ENCODE results near the gene CCDC38.

The CCDC38 gene

DNA sequence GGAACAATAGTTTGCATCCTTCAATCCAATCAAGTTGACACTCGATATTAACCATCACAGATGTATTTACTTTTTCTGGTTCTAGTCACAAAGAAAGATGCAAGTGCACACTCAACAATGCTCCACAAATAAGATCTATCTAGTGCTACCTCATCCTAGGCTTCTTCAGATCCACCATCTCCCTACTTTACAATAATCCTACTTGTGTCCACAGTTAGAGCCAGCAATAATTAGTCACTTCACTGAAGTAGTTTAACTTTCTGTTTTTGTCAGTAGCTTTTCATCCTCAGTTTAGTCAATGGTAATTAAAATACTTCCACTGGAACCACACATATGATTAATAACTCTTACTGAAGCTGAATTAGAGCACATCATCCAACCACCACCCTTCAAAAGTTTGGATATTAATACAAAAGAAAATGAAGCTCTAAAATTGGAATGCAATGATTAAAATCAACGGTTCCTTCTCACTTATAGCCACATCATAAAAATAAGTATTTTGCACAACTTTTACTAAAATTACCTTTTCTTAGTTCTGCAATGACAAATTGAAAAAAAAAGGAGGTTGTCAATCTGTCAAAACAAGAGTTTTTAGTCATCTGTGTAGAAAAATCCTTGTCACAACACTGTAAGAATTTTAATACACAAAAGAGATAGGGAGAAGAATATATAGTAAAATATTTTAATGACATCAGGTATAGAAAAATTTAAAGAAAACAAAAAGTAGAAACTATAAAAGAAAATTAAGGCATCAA is 111.9 kb downstream of the CCDC38 start:
- DNase-seq: no peak

DNA sequence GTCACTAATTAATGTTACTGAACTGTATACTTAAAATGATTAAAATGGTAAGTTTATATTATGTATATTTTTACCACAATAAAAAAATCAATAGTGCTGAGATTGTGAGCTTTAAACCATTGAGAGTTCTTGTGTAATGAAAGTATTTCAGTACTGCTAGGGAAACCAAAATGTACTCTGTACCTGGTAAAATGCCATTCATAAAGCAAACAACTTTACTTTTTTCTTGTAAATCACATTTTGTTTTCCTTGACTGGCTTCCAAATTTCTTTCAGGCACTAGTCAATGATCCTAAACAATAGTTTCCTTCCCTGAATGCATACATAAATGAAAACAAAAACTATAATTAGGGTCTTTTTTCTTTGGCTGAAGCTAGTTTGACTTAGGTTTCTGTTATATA is 113.0 kb downstream of the CCDC38 start:
- DNase-seq: no peak

DNA sequence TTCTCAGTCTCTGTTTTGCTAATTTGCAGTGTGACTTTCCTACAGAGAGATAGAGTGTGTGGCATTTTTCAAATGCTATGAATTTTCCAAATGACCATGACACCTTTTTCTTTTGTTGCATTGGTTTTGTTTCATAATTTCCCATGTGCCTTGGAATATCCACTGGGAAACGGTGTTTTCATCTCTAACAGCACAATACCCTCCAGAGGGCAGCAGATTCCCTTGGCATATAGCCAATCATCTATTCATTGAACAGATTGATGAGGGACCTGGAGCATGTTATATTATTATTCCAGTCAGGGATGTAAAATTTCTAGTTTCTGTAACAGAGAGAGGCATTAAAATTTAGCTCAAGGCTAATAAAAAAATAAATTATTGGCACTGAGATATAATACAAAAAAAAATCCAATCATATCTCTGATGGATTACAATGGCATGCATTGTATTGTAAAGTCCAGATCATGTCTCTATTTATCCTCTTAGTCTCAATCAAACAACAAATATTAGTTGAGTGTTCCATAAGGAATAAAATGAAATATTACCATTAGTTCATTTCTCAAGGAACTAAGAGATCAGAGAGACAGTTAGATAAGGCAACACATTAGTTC is 122.2 kb downstream of the CCDC38 start:
- DNase-seq: peak; percentile 33

All from NCI-H2081 treated with DMSO at 0.1 percent for 48 hours (cell line).